OCI-LY7 (cell line): ENCODE results near the gene TMC5.

Source experiments
- EZH2phosphoT487 ChIP-seq: fragments of 200-600 bp; sonication (generic); IDR thresholded peaks from 2 replicates; pipeline ENCODE4 v1.6.1; 2018; ENCODE audit warnings: low read depth, borderline replicate concordance, mild to moderate bottlenecking, mixed run types, antibody characterized with exemption, low read length, moderate library complexity, mixed read lengths
- TF ChIP-seq, protein P1 (sequence below): fragments of 200-600 bp; sonication (generic); conservative IDR thresholded peaks from 2 replicates; pipeline ENCODE4 v1.5.1; 2014; ENCODE audit warnings: mild to moderate bottlenecking, antibody characterized with exemption, low read length, moderate library complexity, mixed read lengths

DNA sequence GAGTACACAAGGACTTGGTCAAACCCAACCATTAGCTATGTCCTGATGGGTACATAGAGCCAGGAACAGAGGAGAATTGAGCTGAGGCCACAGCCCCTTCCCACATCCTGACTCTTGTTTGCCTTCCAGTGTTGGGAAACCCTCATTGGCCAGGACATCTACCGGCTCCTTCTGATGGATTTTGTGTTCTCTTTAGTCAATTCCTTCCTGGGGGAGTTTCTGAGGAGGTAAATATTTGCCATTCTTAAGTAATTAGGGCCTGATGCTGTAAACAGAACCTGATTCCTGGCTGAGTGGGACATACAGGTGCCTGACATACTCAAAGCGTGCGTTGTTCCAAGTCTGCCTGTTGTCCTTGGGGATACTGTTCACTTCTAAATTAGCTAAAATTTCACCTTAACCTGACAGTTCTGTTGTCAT lies 61.6 kb downstream of the TMC5 start:
- TF ChIP-seq, protein P1, sequence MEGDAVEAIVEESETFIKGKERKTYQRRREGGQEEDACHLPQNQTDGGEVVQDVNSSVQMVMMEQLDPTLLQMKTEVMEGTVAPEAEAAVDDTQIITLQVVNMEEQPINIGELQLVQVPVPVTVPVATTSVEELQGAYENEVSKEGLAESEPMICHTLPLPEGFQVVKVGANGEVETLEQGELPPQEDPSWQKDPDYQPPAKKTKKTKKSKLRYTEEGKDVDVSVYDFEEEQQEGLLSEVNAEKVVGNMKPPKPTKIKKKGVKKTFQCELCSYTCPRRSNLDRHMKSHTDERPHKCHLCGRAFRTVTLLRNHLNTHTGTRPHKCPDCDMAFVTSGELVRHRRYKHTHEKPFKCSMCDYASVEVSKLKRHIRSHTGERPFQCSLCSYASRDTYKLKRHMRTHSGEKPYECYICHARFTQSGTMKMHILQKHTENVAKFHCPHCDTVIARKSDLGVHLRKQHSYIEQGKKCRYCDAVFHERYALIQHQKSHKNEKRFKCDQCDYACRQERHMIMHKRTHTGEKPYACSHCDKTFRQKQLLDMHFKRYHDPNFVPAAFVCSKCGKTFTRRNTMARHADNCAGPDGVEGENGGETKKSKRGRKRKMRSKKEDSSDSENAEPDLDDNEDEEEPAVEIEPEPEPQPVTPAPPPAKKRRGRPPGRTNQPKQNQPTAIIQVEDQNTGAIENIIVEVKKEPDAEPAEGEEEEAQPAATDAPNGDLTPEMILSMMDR: no peak
- TF ChIP-seq EZH2phosphoT487: no peak
